Stimulated activated CD8-positive, alpha-beta memory T cell treated with anti-CD3 and anti-CD28 coated beads, Interleukin-15, amount 100 ng/mL, for 1 hour (primary cell): ENCODE results near the gene SUN3.
"Not testable (repeated sequence)": the region's sequence is repeated elsewhere in the genome, so short reads cannot be mapped to it uniquely, and the experiment has no call there.

Source experiments
- DNase-seq: peaks from one replicate; pipeline ENCODE4 v3.0.0-alpha.2; 2020; ENCODE audit warnings: low read depth

The SUN3 gene

GRCh38 chr7:47944536-47945260 is 84.2 kb downstream of the SUN3 start:
- no peak for DNase-seq

- DNase-seq, result no peak
Measured at GRCh38 chr7:47943676-47944474, 85.0 kb downstream of the SUN3 start.

GRCh38 chr7:47942651-47943050 is 86.3 kb downstream of the SUN3 start:
- DNase-seq, result not testable (repeated sequence)

DNA sequence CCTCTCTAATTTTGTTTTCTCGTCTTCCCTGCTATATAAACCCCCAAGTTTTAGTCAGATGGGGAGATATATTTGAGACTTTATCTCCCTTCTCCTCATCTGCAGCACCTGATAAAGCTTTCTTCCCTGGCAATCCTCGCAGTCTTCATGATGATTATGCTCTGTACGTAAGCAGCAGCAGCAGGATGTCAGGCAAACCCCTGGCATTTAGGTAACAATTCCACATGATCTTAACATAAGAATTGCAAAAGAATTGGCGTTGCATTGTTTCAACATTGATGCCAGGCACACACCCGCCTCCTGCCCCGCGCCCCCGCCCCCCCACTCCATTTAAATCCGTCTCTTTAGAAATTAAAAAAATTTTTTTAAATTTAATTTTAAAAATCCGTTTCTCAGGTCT is 86.8 kb downstream of the SUN3 start:
- DNase-seq, result no peak

- DNase-seq, result no peak
Measured at GRCh38 chr7:47941136-47941844, 87.6 kb downstream of the SUN3 start.

GRCh38 chr7:47940088-47941013 is 88.6 kb downstream of the SUN3 start:
- no peak for DNase-seq

- no peak for DNase-seq
Measured at GRCh38 chr7:47939425-47940036, 89.4 kb downstream of the SUN3 start.

DNA sequence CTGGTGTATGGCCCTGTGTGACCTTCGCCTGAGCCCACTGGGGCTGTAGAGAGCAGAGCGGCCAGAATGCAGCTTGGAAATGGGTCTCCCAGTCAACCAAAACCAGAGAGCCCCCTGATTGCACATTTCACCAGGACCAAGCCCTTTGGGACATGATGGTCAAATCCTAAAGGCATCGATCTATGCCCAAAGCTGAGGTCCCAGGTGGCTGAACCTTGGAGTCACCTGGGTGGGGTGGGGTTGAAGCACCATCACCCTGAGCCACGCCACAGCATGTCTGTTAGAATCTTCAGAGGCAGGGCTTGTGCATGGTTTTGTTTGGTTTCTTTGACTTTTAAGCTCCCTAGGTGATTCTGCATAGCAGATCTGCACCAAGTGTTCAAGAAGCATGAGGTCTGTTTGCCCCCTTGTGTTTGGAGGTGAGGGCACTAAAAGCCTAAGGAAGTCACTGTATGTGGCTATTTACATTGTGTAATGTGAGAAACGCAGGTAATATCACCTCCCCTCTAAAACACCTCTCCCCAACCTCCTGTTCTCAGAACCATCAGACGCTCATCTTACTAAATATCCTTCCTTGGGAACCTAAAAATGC is 90.2 kb downstream of the SUN3 start:
- DNase-seq, result no peak

DNA sequence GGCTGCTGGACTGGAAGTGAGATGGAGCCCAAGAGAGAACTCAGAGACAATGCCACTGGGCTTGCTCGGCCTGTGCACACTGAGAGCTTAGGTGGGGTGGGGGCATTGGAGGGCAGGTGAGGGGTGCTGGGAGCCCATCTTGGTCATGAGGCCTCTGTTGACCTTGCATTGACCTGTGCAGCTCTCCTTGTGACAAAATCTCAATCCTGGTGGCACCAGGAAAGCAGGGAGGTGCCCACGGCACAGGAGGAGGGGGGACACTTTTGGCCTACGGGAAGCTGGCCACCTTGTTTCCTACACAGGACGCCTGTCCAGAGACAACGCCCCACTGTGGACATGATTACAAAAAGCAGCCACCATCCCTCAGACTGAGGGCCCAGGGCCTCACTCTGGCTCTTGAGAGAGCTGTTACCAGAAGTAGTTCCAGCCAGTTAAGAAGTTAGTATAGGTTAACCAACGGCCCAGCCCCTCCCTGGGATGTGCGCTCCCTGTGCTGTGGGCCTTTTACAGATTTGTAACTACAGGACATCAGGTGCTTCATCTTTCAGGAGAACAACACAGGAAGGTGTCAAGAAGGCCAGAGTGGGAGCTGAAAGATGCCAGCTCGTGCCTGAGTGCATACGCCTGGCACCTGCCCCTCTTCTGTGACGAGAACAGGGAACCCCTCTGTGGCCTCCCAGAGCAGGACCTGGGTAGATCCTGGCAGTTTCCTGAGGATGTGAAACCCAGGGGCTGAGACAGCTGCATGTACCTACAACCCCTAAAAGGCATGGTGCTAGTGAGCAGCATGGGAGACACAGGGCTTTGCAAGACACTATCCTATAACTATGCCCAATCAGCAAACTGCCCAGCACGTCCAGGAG is 91.0 kb downstream of the SUN3 start:
- no peak for DNase-seq
